Ascending aorta (tissue), 2 donors: Measurements from ENCODE around the gene IP6K1. TPM values are rescaled to one million over a fixed set of nuclear protein-coding genes. Genes with fewer than 3 reads are reported as not detected.

Source experiments
- DNase-seq, 2 donors: peaks; one replicate each; pipeline ENCODE4 v3.0.0-alpha.2; 2019; ENCODE audit warnings: low spot score in 2 of 2
- H3K27ac ChIP-seq, 2 donors: fragments of 200-600 bp; sonication (generic); one replicate each; pipeline ENCODE4 v1.5.1; 2016 to 2017; ENCODE audit warnings: mild to moderate bottlenecking in 1 of 2
- H3K27me3 ChIP-seq: fragments of 200-600 bp; sonication (generic); one replicate; pipeline ENCODE4 v1.5.1; 2017
- H3K36me3 ChIP-seq, 2 donors: fragments of 200-600 bp; sonication (generic); one replicate each; pipeline ENCODE4 v1.5.1; 2016
- H3K4me1 ChIP-seq, 2 donors: fragments of 200-600 bp; sonication (generic); one replicate each; pipeline ENCODE4 v1.5.1; 2016 to 2017; ENCODE audit warnings: mild to moderate bottlenecking in 1 of 2
- H3K4me3 ChIP-seq, 2 donors: fragments of 200-600 bp; sonication (generic); one replicate each; pipeline ENCODE4 v1.5.1; 2016 to 2017; ENCODE audit warnings: mild to moderate bottlenecking in 1 of 2
- H3K9me3 ChIP-seq, 2 donors: fragments of 200-600 bp; sonication (generic); one replicate each; pipeline ENCODE4 v1.5.1; 2016
- intact Hi-C: fragments of 100-400 bp; cut with DNase I; formaldehyde crosslinking; loops from one replicate; pipeline ENCODE4 v1.15.1; 2023
- total RNA-seq: library from RNA; depleted of rRNA; stranded (reverse); fragments of >200 nt; gene quantifications from one replicate; pipeline ENCODE4 v1.1.0, GENCODE V29; 2016
- TF ChIP-seq, protein P1 (sequence below), 3 experiments: fragments of 200-600 bp in 2 of 3; fragments of 450-650 bp in 1 of 3; sonication (generic) in 2 of 3; IDR thresholded peaks; one replicate each; pipeline ENCODE4 v1.5.1; 2016 to 2019; ENCODE audit warnings: antibody characterized with exemption in 3 of 3, mild to moderate bottlenecking in 1 of 3, moderate library complexity in 1 of 3

Gene IP6K1
- total RNA-seq, 1 donor from 2014 or later, result 33.8 TPM

DNA sequence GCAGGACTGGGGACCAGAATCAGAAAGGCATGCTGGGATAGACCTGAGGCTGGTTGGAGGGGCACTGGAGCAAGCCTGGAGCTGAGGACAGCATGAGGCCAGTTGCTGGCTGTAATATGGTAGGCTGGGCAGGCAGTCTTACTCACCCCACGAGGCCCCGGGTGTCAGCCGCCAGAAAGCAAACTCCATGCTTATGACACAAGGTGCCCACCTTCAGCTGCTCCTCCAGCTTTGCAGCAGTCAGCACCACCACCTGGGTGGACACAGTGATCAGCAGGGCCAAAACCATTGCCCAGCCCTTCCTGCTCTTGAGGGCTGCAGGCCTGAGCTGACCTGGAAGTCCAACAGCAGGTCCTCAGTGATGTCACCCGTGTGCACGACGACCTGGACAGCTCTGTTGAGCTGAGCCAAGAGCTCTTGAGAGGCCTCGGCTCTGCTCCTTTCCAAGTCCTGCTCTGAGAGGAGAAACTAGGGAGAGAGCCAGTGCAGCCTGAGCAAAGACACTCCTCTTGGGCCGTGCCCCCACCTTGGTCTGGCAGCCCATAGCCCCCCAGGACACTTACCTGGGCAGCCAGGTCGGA is 26.7 kb upstream of the IP6K1 start:
- intact Hi-C loops, result no loop called here
- peaks cover 9 to 16% of the 10 kb centered on the region in 2 donors for H3K4me1 ChIP-seq

DNA sequence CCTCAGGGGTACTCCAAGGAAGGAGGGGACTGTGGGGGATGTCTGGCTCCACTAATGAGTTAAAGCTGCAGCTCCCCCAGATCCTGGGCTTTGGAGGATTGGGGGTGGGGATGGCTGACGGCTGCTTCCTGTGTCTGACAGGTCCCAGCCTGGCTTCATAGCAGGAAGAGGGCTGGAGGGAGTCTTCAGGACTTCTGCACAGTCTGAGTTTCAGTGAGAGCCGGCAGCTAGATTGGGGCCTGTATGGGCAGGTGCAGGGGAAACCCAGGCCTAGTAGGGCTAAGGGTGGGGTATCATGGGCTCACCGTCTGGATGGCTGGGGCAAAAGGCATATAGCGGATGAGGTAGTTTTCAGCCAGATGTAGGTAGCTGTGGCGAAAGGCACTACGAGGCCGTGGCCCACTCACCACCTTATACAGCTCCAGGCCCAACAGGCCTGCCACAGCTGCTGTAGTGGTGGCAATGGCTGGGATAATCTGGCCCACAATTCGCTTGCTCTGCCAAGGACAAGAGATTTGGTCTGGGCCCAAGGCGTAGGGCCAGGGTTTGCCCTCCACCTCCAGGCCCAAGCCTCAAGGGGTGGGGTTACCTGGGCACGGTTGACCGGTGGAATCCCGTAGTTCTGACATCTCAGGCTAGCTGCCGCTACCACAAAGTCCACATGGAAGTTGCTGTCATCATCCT is 21.2 kb upstream of the IP6K1 start:
- peak overlapping the region; percentile 55 to 98 for H3K27ac ChIP-seq
- peaks cover 20 to 26% of the 10 kb centered on the region in 2 donors for H3K36me3 ChIP-seq
- H3K4me3 ChIP-seq, result no peak overlapping the region
- TF ChIP-seq, protein P1, sequence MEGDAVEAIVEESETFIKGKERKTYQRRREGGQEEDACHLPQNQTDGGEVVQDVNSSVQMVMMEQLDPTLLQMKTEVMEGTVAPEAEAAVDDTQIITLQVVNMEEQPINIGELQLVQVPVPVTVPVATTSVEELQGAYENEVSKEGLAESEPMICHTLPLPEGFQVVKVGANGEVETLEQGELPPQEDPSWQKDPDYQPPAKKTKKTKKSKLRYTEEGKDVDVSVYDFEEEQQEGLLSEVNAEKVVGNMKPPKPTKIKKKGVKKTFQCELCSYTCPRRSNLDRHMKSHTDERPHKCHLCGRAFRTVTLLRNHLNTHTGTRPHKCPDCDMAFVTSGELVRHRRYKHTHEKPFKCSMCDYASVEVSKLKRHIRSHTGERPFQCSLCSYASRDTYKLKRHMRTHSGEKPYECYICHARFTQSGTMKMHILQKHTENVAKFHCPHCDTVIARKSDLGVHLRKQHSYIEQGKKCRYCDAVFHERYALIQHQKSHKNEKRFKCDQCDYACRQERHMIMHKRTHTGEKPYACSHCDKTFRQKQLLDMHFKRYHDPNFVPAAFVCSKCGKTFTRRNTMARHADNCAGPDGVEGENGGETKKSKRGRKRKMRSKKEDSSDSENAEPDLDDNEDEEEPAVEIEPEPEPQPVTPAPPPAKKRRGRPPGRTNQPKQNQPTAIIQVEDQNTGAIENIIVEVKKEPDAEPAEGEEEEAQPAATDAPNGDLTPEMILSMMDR (IDR thresholded peaks at IDR 0.05), result no peak
- H3K4me1 ChIP-seq, result peaks cover 24 to 42% of the 10 kb centered on the region in 2 donors
- no peaks in the 10 kb centered on the region for H3K27me3 ChIP-seq
- H3K9me3 ChIP-seq, result no peaks in the 10 kb centered on the region
- intact Hi-C loops, result no loop called here
- no peak for DNase-seq

More for the DNA sequence above, 26.7 kb upstream of the IP6K1 start:
- TF ChIP-seq, protein P1 (IDR thresholded peaks at IDR 0.05), result no peak
- H3K36me3 ChIP-seq, result peaks cover 20 to 26% of the 10 kb centered on the region in 2 donors
- peak overlapping the region; percentile 66 to 76 for H3K27ac ChIP-seq
- H3K27me3 ChIP-seq, result no peaks in the 10 kb centered on the region
- H3K4me3 ChIP-seq, result peak overlapping the region; percentile 66 to 71
- no peaks in the 10 kb centered on the region for H3K9me3 ChIP-seq
- DNase-seq, result no peak

DNA sequence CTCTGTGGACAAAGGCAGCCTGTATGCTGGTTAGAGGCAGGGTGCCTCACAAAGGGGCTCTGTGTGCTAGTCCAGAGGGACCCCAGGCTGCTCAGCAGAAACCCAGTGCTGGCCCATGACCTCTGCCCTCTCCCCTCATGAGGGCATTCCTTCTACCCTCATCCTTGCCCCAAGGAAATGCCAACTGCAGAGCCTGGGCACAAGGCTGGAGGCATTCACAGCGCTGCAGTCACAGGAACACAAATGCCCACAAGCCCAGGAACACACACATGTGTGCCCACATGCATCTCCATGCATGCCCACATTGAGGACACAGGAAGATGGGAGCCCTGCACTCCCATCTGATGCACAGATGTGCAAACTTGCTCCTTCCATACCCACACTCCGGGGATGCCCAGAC is 20.5 kb upstream of the IP6K1 start:
- H3K4me1 ChIP-seq, result peaks cover 22 to 36% of the 10 kb centered on the region in 2 donors
- H3K27ac ChIP-seq, result peak overlapping the region; percentile 98
- intact Hi-C loops, result no loop called here

DNA sequence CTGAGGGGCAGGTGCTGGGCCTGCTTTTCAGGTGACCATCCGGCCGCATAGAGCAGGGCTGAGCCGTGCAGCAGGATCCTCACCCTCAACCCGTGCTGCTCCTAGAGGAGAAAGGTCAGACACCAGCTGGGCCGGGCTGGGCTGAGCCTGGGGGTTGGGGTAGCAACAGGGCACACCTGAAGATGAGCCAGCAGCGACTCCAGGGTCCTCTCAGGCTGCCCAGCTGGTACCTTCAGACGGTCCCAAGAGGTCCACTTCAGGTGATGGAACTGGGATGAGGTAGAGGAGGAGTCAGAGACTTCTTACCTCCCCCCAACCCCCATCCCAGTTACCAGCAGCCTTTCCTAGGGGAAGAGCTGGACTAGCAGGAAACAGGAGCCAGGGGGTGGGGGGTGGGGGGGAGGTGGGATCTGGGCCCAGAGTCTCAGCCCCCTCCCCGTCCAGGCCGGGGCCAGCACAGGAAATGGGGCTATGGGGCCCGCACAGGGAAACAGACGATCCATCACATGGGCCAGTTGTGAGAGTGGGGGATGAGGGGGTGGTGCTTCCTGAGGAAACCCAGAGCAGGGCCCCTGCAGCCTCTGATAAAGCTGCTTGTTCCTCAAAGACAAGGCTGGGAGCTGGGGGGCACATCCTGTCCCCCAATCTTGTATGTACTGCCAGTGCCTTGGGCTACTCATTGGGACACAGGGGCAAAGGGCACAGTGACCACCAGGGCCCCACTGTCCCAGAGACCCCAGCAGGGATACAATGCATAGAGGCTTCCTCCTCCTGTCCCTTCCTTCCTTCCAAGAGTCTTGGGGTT is 19.8 kb upstream of the IP6K1 start:
- intact Hi-C loops, result no loop called here
- peak overlapping the region; percentile 12 to 86 for H3K4me3 ChIP-seq
- peak overlapping the region; percentile 98 for H3K27ac ChIP-seq
- TF ChIP-seq, protein P1 (IDR thresholded peaks at IDR 0.05), result no peak
- H3K27me3 ChIP-seq, result no peaks in the 10 kb centered on the region
- no peak for DNase-seq
- H3K9me3 ChIP-seq, result no peaks in the 10 kb centered on the region
- H3K4me1 ChIP-seq, result peaks cover 22 to 36% of the 10 kb centered on the region in 2 donors
- peaks cover 13 to 14% of the 10 kb centered on the region in 2 donors for H3K36me3 ChIP-seq

More for the DNA sequence above, 20.5 kb upstream of the IP6K1 start:
- no peak for DNase-seq
- Histone ChIP-seq H3K4me3 (no peak overlapping the region), H3K9me3 (no peaks in the 10 kb centered on the region), H3K27me3 (no peaks in the 10 kb centered on the region), H3K36me3 (peaks cover 19% of the 10 kb centered on the region in 2 donors)
- TF ChIP-seq, protein P1 (IDR thresholded peaks at IDR 0.05), result no peak

DNA sequence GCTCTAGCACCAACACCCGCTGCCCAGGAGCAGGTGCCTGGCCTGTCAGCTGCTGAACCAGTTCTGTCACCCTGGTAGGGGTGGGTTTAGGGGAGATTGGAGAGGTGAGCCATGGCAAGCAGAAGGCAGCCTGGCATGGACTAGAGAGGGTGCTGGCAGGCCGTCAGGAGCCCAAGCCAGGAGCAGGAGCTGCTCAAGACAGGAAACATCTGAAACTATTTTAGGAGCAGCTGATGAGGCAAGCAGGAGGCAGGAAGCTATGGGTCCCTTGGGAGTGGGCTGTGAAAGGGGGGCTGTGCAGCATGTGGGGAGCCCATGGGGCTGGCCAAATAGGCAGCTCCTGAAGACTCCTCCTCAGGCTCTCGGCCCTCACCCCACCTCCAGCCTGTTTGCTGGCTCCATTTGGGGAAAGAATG is 19.0 kb upstream of the IP6K1 start:
- H3K9me3 ChIP-seq, result no peaks in the 10 kb centered on the region
- TF ChIP-seq, protein P1 (IDR thresholded peaks at IDR 0.05), result no peak
- intact Hi-C loops, result no loop called here
- peaks cover 13 to 14% of the 10 kb centered on the region in 2 donors for H3K36me3 ChIP-seq
- peaks cover 22 to 36% of the 10 kb centered on the region in 2 donors for H3K4me1 ChIP-seq
- peak overlapping the region; percentile 98 for H3K27ac ChIP-seq
- peak; percentile 83 to 97 for DNase-seq
- H3K27me3 ChIP-seq, result no peaks in the 10 kb centered on the region
- peak overlapping the region; percentile 12 to 86 for H3K4me3 ChIP-seq
